Adrenal gland (tissue), 12 donors: ENCODE data around the gene ENAH. TPM values are rescaled to one million over a fixed set of nuclear protein-coding genes. Genes with fewer than 3 reads are reported as not detected.

Experiments
- DNase-seq, 7 donors: peaks; one replicate each; pipeline ENCODE4 v3.0.0-alpha.2; 2019 to 2020
- H3K27ac ChIP-seq, 5 donors: fragments of 200-600 bp; sonication (generic) in 4 of 5; 1 replicate in 3 of 5; 2 replicates in 2 of 5; pipeline versions ENCODE4 v1.5.1 to v1.8.0; 2016 to 2020; ENCODE audit warnings: mild to moderate bottlenecking in 1 of 5
- H3K27me3 ChIP-seq: fragments of 200-600 bp; 2 replicates; pipeline ENCODE4 v1.8.0; 2021
- H3K36me3 ChIP-seq, 2 donors: fragments of 200-600 bp; replicated peaks in 1 of 2; 1 replicate in 1 of 2; 2 replicates in 1 of 2; pipeline versions ENCODE4 v1.5.1 to v1.8.0; 2018 to 2022
- H3K4me1 ChIP-seq, 2 donors: fragments of 200-600 bp; replicated peaks in 1 of 2; 1 replicate in 1 of 2; 2 replicates in 1 of 2; pipeline versions ENCODE4 v1.5.1 to v1.8.0; 2018 to 2021
- H3K4me3 ChIP-seq, 4 donors: fragments of 200-600 bp; sonication (generic) in 3 of 4; one replicate each; pipeline ENCODE4 v1.5.1; 2016 to 2018
- H3K9me3 ChIP-seq, 3 donors: fragments of 200-600 bp; sonication (generic) in 1 of 3; replicated peaks in 1 of 3; 1 replicate in 2 of 3; 2 replicates in 1 of 3; pipeline versions ENCODE4 v1.5.1 to v1.8.0; 2016 to 2021
- CTCF ChIP-seq, 6 experiments: fragments of 450-650 bp in 4 of 6; fragments of 200-600 bp in 2 of 6; sonication (generic) in 1 of 6; IDR thresholded peaks; 1 replicate in 5 of 6; 2 replicates in 1 of 6; pipeline versions ENCODE4 v1.5.1 to v1.8.0; 2016 to 2021; ENCODE audit warnings: antibody characterized with exemption in 6 of 6, mild to moderate bottlenecking in 2 of 6, moderate library complexity in 1 of 6
- POLR2A ChIP-seq, 2 donors: fragments of 450-650 bp; IDR thresholded peaks; one replicate each; pipeline ENCODE4 v1.6.1; 2017; ENCODE audit warnings: antibody characterized with exemption in 2 of 2, mild to moderate bottlenecking in 2 of 2, moderate library complexity in 1 of 2
- WGBS, 4 donors: extraction: QIAGEN DNeasy Blood & Tissue Kit in 2 of 4; methylation state at CpG; one replicate each; pipeline versions ENCODE4 v1.1.5 to v1.1.7; 2013 to 2017; 5-methylcytosine and 5-hydroxymethylcytosine counted together
- intact Hi-C, 2 donors: fragments of 100-400 bp; cut with DNase I; formaldehyde crosslinking; loops; one replicate each; pipeline versions ENCODE4 v1.14.1 to v1.15.0; 2022 to 2023
- polyA plus RNA-seq, 3 donors: library from polyadenylated mRNA; stranded (reverse); fragments of 200-250 nt in 2 of 3; fragments of 350-450 nt in 1 of 3; fragmentation: Illumina TruSeq in 1 of 3; extraction: RNeasy Lipid Tissue Mini Kit (QIAGEN cat#74804) in 1 of 3; gene quantifications; one replicate each; pipeline ENCODE4 v1.2.3, GENCODE V29; 2013 to 2014
- total RNA-seq, 9 donors: library from RNA; depleted of rRNA in 4 of 9; stranded (reverse); fragments of >200 nt in 4 of 9; fragments of 120-200 nt in 1 of 9; fragmentation: NEBNext Ultra II Directional in 1 of 9; extraction: Animal tissue kit (Norgen Biotek cat#: 25700) in 1 of 9; gene quantifications; one replicate each; pipeline versions ENCODE4 v1.1.0 to v1.2.4, GENCODE V29; 2013 to 2023
- donor health status: healthy with polysubstance abuse.
- donor health status: Bipolar disorder and iron deficiency.
- donor health status: DM: yes; HTN: yes; CAD: no.
- donor health status: DM: no; HTN: no; CAD: no.
- donor health status: DM: no; HTN: no; CAD: no.
- donor health status: DM: yes; HTN: yes; CAD: no.

Gene ENAH
- total and polyA plus RNA-seq, 12 donors, result 10.0 to 142 (median 71.9) TPM

GRCh38 chr1:225681231-225681630 lies 28.3 kb upstream of the ENAH start:
- intact Hi-C loops, result no loop called here
- TF ChIP-seq POLR2A (IDR thresholded peaks at IDR 0.05), result no peak
- no peak for TF ChIP-seq CTCF (IDR thresholded peaks at IDR 0.05)
- 71 to 82% (median 75%) methylated on average over 2 of the region's 2 CpGs for WGBS, 4 donors

GRCh38 chr1:225678545-225678944 lies 25.6 kb upstream of the ENAH start:
- Histone ChIP-seq H3K9me3 (no peaks in the 10 kb centered on the region), H3K4me1 (no peaks in the 10 kb centered on the region), H3K36me3 (no peaks in the 10 kb centered on the region), H3K4me3 (no peak overlapping the region), H3K27me3 (no peaks in the 10 kb centered on the region), H3K27ac (no peak overlapping the region)
- 91 to 95% (median 93%) methylated on average over 2 of the region's 2 CpGs for WGBS, 4 donors
- TF ChIP-seq CTCF (IDR thresholded peaks at IDR 0.05), result no peak
- no peak for TF ChIP-seq POLR2A (IDR thresholded peaks at IDR 0.05)
- DNase-seq, result no peak
- intact Hi-C loops, result no loop called here

More at GRCh38 chr1:225681231-225681630, 28.3 kb upstream of the ENAH start:
- no peaks in the 10 kb centered on the region for H3K4me1 ChIP-seq
- no peaks in the 10 kb centered on the region for H3K36me3 ChIP-seq
- H3K4me3 ChIP-seq, result no peak overlapping the region
- no peak overlapping the region for H3K27ac ChIP-seq
- DNase-seq, result no peak
- H3K27me3 ChIP-seq, result no peaks in the 10 kb centered on the region
- H3K9me3 ChIP-seq, result no peaks in the 10 kb centered on the region

- no peaks in the 10 kb centered on the region for H3K27me3 ChIP-seq
- no peak for DNase-seq
- H3K36me3 ChIP-seq, result no peaks in the 10 kb centered on the region
- no peaks in the 10 kb centered on the region for H3K9me3 ChIP-seq
- intact Hi-C loops, result no loop called here
- H3K4me3 ChIP-seq, result no peak overlapping the region
- H3K4me1 ChIP-seq, result no peaks in the 10 kb centered on the region
- no peak for TF ChIP-seq CTCF (IDR thresholded peaks at IDR 0.05)
- TF ChIP-seq POLR2A (IDR thresholded peaks at IDR 0.05), result no peak
- 57 to 78% (median 65%) methylated on average over 21 to 40 of the region's 40 CpGs for whole genome bisulfite sequencing, 4 donors
- H3K27ac ChIP-seq, result no peak overlapping the region
Measured at GRCh38 chr1:225677350-225678124, 24.6 kb upstream of the ENAH start.

GRCh38 chr1:225674381-225674780 lies 21.5 kb upstream of the ENAH start:
- TF ChIP-seq CTCF (IDR thresholded peaks at IDR 0.05) (no peak), POLR2A (IDR thresholded peaks at IDR 0.05) (no peak)
- DNase-seq, result no peak
- H3K4me3 ChIP-seq, result no peak overlapping the region
- no peaks in the 10 kb centered on the region for H3K9me3 ChIP-seq
- no peaks in the 10 kb centered on the region for H3K4me1 ChIP-seq
- H3K27me3 ChIP-seq, result no peaks in the 10 kb centered on the region
- intact Hi-C loops, result no loop called here
- WGBS, 4 donors, result 68 to 88% (median 81%) methylated on average over 2 of the region's 2 CpGs
- H3K27ac ChIP-seq, result no peak overlapping the region
- no peaks in the 10 kb centered on the region for H3K36me3 ChIP-seq
